ENCODE data around the gene UPP2. TPM values are rescaled to one million over a fixed set of nuclear protein-coding genes. Genes with fewer than 3 reads are reported as not detected.

The UPP2 gene
- total and polyA plus RNA-seq, 2 of the 8 experiments (the other 6 are each of a cell fraction or from before 2014, with no cell fraction given): not detected

DNA sequence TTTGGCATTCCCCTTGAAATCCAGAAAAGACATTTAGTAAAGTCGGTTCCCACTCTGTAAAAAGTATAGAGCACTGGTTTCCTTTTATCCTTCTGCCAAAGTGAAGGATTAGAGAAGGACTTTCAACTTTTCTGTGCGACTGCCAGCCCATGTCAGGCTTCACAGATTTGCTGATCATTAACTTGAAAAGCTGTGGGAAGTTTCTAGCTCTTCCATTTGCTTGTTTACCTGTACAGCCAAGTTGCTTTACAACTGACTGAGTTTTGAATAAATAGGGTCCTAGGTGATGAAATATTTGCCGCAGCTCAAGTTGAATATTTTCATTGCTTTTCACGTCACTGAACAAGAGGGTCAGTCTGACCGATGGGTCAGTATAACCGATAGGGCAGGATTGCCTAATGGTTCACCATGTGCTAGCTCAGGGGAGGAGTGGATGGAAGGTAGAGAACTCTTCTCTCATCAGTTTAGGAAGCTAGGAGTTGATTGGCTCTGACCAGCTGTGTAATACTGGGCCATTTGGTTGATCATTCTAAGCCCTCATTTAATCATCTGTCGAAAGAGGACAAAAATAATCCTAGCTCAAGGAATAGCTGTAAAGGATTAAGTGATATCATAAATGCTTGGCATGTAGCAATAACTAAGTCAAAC lies 30.4 kb downstream of the UPP2 start:
- Histone ChIP-seq H3K27ac (ENCODE audit: low read depth, low read length) (no peak overlapping the region), H2BK12ac (ENCODE audit: low read depth, low read length) (no peak overlapping the region), H2BK15ac (ENCODE audit: low read length) (no peak overlapping the region), H3K9ac (replicated peaks in 1 of 4; ENCODE audit: extremely low read depth in 1 of 4, low read depth in 3 of 4, low read length in 3 of 4) (no peak overlapping the region), H3K56ac (replicated peaks; ENCODE audit: insufficient read length, low read depth, low read length) (no peak overlapping the region), H3K4ac (replicated peaks; ENCODE audit: insufficient read length, low read depth, low read length) (no peak overlapping the region), H2AK5ac (ENCODE audit: low read depth, low read length) (no peak overlapping the region), H3K23ac (ENCODE audit: insufficient read length) (no peak overlapping the region), H3K4me3 (ENCODE audit: extremely low read depth in 1 of 4, insufficient read depth in 2 of 4, low read depth in 3 of 4, low read length in 4 of 4) (no peak overlapping the region), H3K79me1 (ENCODE audit: low read depth, low read length) (no peaks in the 10 kb centered on the region), H4K20me1 (replicated peaks in 1 of 2; ENCODE audit: control insufficient read depth in 1 of 2, insufficient read depth in 2 of 2, low read length in 2 of 2) (no peaks in the 10 kb centered on the region), H4K8ac (ENCODE audit: extremely low read depth, insufficient read depth, low read length) (no peak overlapping the region), H3K4me1 (replicated peaks in 1 of 4; ENCODE audit: control insufficient read depth in 3 of 4, insufficient read depth in 4 of 4, low read length in 3 of 4) (no peaks in the 10 kb centered on the region), H3K27me3 (replicated peaks in 1 of 4; ENCODE audit: control insufficient read depth in 3 of 4, extremely low read depth in 1 of 4, insufficient read depth in 3 of 4, low read length in 3 of 4) (no peaks in the 10 kb centered on the region), H3K9me3 (ENCODE audit: insufficient read depth in 2 of 2, low read depth in 1 of 2, low read length in 1 of 2) (no peaks in the 10 kb centered on the region), H3K36me3 (ENCODE audit: control insufficient read depth in 2 of 4, insufficient read depth in 4 of 4, low read length in 3 of 4) (no peaks in the 10 kb centered on the region), H3K79me2 (ENCODE audit: control insufficient read depth in 1 of 2, insufficient read depth in 2 of 2, low read length in 2 of 2) (no peaks in the 10 kb centered on the region), H4K91ac (replicated peaks; ENCODE audit: insufficient read length, low read length) (no peak overlapping the region), H2BK120ac (replicated peaks; ENCODE audit: low read depth, low read length) (no peak overlapping the region), H3K14ac (ENCODE audit: insufficient read length) (no peak overlapping the region), H4K5ac (ENCODE audit: insufficient read length, low read depth, low read length) (no peak overlapping the region), H3K4me2 (ENCODE audit: insufficient read depth in 1 of 2, low read depth in 2 of 2, low read length in 2 of 2) (no peak overlapping the region), H3K23me2 (ENCODE audit: low read depth, low read length) (no peaks in the 10 kb centered on the region; the same call in 1 of the 2 replicates), H3K18ac (ENCODE audit: extremely low read depth, low read length) (no peak overlapping the region), H2AFZ (ENCODE audit: low read length) (no peak overlapping the region), H2BK20ac (ENCODE audit: low read length) (no peak overlapping the region), H2BK5ac (ENCODE audit: low read depth, low read length) (no peak overlapping the region)
- 87% methylated on average over 7 of the region's 7 CpGs; no CpG with 5 or more reads in 1 of the 2 experiments for WGBS, 2 experiments (ENCODE audit: extremely low coverage in 1 of 2, insufficient coverage in 1 of 2, insufficient read length in 1 of 2, insufficient replicate concordance in 2 of 2, low coverage in 1 of 2, low lambda C conversion rate in 2 of 2, missing lambda C conversion rate in 1 of 2)
- POLR2A ChIA-PET (ENCODE audit: partially characterized antibody): no interaction called here
- TF ChIP-seq, protein P1, sequence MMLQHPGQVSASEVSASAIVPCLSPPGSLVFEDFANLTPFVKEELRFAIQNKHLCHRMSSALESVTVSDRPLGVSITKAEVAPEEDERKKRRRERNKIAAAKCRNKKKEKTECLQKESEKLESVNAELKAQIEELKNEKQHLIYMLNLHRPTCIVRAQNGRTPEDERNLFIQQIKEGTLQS (IDR thresholded peaks at IDR 0.05; ENCODE audit: insufficient read depth, low read depth, low read length): no peak
- TF ChIP-seq RBBP5 (IDR thresholded peaks at IDR 0.05; ENCODE audit: borderline replicate concordance, low read depth, low read length) (no peak), SIX5 (IDR thresholded peaks at IDR 0.05; ENCODE audit: low read depth, low read length) (no peak), BCL11A (IDR thresholded peaks at IDR 0.05; ENCODE audit: low read depth in 2 of 2, low read length in 2 of 2) (no peak)
- DNase-seq (ENCODE audit: low read depth in 1 of 2, low spot score in 2 of 2) (no peak), FAIRE-seq (no peak)
- CTCF ChIA-PET (ENCODE audit: partially characterized antibody): interaction anchor here (0.7 to 0.9 kb wide), 3 partner anchors 12 to 60 kb away, joined by 3 to 4 read pairs (median 3); no protein-coding TSS in a partner anchor
